ENCODE measurements around the gene EID1.
"Not testable (repeated sequence)": the region's sequence is repeated elsewhere in the genome, so short reads cannot be mapped to it uniquely, and the experiment has no call there.

The EID1 gene

DNA sequence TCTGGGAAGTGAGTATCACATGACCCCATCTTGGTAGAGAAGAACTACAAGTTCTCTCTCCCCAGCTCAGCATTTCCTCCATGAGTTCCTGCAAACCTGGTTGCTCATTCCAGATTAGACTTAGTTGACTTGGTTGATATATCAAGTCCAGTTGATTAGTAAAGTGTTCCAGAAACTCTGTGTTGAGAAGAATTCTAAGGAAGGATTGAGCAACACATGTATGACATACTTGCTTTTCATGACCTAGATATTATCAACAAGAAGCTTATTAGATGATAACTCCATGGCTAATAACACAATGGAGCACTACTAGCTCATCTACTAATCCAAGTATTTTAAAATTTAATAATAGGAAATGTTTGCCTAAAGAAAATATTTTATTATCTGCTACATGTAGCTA is 6.4 kb upstream of the EID1 start:
- no peak for DNase-seq

DNA sequence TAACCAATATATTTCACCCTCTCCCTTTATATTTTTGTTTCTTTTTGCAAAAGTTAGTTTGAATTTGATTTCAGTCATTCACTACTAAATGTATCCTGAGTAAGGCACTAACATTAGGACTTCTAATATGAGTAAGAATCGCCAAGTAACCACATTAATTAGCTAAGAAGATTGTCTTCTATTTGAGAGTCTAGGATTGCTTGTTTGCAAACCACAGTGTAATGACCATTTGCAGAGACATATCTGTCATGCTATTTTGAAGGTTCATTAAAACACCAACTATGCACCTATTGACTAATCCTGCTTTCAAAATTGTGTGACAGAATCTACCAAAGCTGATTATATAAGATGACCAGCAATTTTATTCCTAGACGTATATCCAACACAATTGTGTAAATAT is 5.3 kb upstream of the EID1 start:
- no peak for DNase-seq

DNA sequence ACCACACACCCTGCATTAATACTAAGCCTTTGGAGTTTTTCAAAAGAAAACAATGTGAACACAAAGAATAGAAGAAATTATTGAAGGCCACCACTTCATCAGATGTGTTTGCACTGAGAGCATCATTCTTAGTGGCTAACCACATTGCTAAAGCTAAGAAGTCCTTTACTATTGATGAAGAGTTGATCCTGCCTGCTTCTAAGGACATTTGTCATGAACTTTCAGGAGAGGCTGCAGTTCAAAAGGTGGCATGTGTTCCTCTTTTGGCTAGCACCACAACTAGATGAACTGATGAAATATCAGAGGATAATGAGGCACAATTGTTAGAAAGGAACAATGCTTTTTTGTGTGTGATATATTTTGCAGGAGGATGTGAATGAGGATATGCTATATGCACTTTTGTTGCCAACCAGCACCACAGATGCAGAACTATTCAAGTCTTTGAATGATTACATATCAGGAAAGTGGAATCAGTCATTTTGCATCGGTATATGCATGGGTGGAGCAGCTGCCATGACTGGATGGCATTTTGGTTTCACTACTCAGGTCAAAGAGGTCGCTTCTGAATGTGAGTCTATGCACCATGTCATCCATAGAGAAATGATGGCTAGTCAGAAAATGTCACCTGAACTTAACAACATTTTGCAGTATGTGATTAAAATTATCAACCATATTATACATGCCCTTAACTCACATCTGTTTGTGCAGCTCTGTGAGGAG is 2.5 kb upstream of the EID1 start:
- no peak for DNase-seq

DNA sequence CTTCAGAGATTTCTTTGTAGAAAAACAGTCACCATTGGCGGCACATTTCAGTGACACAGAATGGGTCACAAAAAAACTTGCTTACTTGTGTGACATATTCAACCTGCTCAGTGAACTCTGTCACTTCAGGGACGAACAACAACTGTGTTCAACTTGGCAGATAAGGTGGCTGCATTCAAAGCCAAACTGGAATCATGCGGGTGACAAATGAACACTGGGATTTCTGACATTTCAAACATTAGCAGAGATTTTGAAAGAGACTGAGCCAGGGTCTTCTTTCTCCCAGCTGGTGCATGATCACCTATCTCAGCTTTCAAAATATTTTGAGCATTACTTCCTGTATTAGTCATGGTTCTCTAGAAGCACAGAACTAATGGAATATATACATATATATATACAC is 1.9 kb upstream of the EID1 start:
- no peak for DNase-seq

DNA sequence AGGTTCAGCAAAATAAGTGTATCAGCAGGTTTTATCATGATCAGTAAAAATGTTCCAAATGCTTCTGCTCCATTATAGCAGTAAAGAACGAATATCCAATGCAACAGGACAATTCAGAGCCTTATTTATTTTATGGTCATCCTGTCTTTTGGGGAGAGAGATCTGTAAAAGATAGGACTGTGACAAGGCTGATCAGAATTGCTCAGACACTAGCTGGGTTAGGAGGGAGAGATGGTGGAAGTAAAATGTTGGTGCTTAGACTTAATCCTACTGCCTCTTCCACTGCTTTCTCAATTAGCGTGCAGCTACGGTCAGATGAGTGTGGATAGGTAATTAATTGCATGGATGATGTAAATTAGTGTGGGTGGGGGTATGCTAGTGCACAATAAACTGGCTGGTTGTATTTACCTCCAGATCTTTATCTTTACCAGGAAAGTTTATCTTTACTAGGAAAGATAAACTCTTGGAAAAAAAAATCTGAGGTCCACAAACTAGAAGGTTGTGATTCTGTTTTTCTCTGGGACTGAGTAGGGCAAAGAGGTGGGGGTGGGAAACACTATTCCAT is 2.2 kb downstream of the EID1 start:
- DNase-seq: no peak

DNA sequence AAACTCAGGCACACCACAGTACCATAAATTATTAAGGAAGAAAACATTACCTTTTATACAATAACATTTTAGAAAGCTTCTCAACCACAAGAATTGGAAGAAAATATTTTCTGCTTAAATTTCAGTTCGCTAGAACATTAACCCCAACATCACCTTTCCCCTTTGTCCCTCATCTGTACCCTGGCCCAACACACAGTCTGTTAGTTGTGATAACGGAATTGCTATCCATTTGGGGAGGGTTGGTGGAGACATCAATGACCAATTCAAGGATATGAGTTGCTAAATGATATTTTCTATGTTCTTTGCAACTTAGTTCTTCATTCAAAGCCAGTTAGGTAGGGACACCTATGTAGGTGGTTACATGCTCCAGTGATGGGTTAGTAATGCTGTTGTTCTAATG is 5.8 kb downstream of the EID1 start:
- no peak for DNase-seq

DNA sequence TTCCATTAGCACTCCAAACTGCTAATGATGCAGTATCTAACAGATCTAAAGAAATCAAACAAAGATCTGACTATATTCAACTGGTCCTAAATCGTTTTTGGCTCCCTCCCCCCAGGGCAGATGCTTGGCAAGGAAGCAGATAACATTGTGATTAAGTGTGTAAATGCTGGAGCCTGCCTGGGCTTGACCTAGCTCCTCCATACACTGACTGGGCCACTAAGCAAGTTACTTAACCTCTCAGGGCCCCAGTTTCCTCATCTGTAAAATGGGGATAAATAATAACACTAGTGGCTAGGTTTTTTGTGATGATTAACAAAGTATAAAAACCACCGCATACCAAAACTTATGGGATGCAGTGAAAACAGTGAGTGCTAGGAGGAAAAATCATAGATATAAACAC is 9.2 kb downstream of the EID1 start:
- DNase-seq: no peak

DNA sequence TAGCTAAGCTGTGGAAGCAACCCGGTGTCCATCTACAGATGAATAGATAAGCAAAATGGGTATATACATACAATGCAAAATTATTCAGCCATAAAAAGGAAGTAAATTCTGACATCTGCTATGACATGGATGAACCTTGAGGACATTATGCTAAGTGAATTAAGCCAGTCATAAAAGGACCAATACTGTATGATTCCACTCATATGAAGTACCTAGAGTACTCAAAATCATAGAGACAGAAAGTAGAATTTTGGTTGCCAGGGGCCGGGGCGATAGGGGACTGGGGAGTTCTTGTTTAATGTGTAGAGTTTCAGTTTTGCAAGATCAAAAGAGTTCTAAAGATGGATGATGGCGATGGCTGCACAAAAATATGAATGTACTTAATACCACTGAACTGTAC is 10.3 kb downstream of the EID1 start:
- no peak for DNase-seq

DNA sequence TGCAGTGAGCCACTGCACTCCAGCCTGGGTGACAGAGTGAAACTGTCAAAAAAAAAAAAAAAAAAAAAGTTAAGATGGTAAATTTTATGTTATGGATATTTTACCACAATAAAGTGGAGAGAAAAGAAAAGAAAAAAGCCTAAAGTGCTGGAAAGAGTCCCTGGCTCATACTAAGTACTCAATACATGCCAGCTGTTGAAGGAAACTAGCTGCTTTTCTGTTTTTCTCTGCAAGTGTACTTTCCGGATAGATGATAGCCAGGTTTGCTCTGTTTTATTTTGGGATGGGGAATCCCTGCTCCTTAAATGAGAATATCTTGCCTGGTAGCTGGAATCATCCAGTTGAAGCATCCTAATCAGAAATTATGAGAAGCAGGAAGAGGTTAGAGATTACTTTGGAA is 10.9 kb downstream of the EID1 start:
- no peak for DNase-seq

DNA sequence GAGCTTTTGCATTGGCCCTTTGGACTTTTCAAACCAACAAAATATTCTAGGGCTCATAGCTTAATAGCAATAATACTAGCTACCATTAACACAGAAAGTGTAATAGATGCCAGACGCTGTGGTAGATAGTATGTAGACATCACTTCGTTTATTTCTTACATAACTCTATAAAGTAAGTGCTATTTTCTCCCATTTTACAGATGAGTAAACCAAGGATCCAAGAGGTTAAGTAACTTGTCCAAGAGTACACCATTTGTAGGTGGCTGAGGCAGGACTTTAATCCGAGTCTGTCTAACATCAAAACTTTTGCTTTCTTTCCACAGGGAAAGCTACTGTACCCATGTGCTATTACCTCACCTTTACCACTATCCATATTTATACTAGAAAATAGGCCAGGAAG is 12.0 kb downstream of the EID1 start:
- no peak for DNase-seq

DNA sequence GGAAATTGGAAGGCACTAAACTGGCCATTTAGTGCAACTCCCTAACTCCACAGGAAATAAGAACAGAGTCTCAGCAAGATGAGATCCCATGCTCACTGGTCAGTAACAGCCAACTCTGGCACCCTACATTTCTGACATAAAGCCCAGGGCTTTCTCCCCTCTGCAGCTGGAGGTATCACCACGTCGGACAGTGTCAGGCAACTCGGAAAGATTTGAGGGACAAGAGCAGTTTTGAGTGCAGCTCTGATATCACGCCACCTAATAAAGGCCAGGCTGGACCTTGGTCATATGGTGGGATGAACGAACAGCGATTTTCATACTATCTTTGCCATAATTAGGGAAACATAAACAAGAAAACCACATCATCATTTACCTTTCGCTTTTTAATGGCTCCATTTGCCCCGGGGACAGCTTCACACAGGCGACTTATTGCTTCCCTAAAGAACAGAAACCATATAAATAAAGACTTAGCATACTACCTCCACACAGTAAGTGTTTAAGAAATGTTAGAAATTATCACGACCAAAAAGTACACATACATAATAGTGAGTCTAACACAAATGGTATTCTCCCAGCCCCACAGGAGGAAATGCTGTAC is 12.5 kb downstream of the EID1 start:
- no peak for DNase-seq

DNA sequence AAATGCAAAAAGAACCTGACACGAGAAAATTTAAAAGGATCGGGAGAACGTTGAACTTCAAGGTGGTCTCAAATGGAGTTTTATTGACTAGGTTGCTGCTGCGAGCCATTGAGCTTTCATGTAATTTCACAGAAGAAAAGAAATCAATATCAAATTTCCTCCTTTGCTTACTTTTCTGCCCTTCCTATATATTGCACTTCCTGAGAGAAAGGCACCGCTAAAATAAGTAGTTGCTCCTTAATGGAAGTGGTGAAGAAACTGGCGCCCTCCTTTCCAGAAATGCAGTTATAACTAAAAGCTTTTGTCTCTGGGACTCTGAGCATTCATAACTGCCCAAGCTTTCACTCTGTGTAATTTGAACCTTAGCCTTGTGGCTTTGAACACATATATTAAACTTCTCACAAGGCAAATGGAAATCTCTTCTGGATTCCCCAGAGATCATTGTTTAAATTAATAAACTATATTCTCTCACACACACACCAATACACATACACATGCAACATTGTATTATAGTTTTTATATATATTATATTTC is 13.4 kb downstream of the EID1 start:
- no peak for DNase-seq

DNA sequence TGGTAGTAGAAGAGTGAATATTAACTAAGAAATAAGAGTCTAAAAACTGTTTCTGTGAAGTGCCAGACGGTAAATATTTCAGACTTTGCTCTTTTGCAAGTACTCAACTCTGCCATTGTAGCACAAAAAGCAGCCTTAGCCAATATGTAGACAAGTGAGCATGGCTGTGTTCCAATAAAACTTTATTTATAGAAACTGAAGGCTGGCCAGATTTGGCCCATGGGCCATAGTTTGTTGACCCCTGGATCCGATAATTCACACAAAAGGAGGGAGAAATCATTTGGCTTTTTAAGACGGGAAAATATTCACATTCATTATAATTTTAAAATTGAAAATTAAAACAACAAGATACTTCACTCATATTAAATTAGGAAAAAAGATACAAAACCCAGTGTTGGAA is 15.4 kb downstream of the EID1 start:
- DNase-seq: no peak

DNA sequence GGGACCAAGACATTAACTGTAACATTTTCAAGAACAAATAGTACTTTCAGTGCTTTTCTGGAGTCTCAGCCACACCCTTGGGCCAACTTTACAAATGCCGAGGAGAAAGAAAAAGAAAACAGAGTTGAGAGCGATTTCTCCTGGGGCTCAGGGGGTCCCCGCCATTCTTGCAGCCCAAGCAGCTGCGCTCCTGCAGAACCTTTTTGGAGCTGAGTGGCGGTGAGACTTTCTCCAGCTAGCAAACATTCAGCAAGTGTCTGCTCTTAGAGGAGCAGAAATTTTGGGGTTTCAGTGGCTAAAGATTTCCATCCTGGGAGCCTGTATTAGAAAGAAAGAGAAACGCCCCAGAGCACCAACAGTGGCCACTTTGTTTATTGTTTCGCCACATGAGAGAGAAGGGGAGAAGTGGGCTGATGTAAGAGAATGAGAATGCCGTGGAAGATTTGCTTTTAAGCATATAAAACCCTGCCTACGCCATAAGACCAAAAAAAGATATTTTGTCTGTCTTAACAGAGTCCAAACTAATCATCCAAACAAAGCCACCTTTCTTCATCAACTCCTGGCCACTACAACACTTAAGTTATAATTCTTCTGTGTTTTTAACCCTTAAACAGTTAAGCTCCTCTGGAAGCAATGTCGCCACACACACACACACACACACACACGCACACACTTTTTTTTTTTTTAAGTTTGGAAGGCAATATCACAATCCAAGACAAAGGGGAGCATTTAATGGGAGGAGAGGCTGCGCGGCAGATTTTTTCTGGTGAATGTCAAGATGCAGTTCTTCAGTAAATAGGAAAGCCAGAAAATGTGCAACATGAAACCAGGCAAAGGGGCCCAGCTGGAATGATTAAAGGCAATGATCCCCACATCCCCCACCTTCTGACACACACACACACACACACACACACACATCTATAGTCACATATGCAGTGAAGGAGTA is 19.2 kb downstream of the EID1 start:
- DNase-seq: no peak

DNA sequence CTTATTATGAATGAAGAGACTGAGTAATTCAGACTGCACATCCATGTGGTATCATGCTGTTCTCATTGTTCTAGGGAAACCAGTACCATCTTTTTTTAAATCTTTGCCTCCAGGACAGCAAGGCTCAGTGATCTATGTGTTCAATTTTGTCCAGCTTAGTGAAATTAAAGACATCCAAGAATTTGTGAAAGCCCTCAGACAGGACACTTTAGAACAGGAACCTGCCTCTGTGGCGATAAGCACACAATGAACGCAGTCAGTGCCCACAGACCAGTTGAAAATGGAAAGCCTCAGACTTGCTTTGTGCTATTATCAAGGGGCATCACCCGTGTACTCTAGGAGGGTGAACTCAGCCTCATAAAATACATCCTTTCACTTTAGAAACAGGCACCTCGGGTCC is 20.1 kb downstream of the EID1 start:
- DNase-seq: no peak

DNA sequence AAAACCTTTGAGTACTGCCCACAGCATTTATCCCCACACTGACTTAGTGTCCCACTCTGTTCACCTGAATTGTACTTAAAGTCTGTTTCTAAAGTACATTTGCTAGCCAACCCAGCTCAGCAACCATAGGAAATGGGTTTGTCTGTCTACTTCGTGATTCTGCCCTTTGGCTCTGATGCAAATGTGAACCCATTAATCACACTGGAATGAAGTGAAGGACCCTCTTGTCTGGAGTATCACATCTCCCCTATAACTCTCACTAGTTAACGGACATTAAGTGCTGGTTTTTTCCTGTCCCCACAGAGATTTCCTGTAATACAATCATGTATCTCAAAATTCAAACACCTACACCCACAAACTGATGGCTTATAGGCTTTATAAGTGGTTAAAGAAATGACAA is 20.5 kb downstream of the EID1 start:
- no peak for DNase-seq

DNA sequence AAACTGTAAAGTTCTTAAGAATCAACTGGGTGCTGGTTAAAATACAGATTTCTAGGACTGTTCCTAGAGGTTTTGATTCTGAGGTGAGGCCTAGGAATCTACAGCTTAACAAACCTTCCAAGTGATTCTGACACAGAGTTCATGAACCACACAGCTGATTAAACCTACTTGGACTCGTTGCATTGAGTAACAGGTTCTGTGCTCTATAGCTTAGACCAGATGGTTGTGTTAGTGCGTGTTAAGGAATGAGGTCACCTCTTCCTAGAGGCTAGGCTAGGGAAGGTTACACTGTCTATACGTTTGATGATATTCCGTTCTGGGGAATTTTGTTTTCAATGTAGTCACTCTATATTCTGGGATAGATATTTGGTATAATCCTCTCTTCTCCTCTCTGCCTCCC is 21.9 kb downstream of the EID1 start:
- DNase-seq: no peak

DNA sequence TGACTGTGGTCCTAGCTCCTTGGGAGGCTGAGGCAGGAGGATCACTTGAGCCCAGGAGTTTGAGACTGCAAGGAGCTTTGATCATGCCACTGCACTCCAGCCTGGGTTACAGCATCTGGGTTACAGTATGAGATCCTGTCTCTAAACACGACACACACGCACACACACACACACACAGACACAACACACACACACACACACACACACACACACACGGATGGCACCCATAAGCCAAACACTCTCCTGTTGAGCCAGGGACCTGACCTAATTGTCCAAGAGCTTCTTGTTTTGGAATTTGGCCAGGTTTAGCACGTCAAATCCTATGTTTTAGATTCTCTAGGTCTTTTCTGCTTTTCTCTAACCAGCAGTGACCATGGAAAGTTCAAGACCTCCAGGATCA is 26.8 kb downstream of the EID1 start:
- DNase-seq: no peak

DNA sequence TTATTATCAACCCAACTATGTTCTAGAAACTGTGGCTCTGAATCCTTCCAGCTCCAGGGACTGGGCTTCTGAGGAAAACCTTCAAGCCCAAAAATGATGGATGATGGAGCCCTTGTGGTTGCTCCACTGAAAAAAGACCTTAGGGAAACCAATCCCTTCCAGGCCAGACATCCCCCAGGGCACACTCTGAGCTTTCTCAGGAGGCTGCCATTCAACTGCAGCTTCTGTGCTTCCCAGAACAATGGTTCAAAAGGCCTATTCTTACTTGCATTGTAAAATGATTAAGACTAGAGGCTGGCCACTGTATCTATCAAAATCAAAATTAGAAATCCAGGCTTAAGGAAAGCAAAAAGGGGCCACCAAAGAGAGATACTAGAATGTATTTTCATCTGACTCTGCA is 27.3 kb downstream of the EID1 start:
- DNase-seq: no peak

DNA sequence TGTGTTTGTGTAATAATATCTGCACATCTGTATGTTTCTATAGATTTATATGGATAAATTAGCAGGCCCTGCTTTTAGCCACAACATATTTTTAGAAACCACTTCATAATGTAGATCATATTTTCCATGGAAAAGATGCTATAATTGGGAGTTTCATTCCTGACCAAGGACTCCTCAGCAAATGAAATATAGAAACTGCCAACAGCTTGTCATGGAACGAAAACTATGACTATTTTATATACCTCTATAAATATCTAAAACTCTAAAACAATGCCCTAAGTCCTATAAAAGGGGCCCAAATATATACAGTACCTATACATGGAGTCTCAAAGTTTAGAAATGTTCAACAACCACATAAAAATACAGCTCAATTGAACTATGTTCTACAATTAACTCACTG is 27.9 kb downstream of the EID1 start:
- no peak for DNase-seq

DNA sequence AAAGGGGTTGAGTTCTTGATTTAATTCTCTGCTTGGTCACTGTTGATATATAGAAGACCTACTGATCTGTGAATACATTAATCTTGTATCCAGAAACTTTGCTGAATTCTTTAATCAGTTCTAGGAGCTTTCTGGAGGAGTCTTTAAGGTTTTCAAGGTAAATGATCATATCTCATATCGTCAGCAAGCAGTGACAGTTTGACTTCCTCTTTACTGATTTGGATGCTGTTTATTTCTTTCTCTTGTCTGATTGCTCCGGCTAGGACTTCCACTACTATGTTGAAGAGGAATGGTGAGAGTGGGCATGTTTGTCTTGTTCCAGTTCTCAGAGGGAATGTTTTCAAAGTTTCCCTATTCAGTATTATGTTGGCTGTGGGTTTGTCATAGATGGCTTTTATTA is 31.4 kb downstream of the EID1 start:
- not testable (repeated sequence) for DNase-seq

DNA sequence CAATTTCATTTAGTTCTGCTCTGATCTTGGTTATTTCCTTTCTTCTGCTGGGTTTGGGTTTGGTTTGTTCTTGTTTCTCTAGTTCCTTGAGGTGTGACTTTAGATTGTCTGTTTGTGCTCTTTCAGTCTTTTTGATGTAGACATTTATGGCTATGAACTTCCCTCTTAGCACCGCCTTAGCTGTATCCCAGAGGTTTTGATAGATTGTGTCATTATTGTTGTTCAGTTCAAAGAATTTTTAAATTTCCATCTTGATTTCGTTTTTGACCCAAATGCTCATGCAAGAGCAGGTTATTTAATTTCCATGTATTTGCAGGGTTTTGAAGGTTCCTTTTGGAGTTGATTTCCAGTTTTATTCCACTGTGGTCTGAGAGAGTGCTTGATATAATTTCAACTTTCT is 32.6 kb downstream of the EID1 start:
- not testable (repeated sequence) for DNase-seq

DNA sequence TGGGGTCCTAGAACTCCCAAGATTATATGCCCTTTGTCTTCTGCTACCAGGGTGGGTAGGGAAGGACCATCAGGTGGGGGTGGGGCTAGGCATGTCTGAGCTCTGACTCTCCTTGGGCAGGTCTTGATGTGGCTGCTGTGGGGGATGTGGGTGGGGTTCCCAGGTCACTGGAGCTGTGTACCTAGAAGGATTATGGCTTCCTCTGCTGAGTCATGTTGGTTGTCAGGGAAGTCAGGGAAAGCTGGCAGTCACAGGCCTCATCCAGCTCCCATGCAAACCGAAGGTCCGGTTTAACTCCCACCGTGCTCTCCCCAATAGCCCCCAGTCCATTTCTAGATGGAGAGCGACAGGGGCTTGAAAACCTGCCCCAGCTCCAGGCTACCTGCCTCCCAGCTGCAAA is 35.2 kb downstream of the EID1 start:
- no peak for DNase-seq

DNA sequence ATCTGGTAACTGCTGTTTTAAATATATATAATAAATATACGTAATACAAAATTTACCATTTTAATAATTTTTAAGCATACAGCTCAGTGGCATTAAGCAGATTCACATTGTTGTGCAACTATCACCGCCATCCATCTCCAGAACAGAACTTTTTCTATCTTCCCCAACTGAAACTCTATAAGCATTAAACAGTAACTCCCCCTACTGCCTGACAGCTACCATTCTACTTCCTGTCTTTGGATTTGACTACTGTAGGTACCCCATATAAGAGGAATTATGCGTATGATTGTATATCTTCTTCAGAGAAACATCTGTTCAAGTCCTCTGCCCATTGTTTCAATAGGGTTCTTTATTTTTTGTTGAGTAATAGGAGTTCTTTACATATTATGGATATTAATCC is 36.8 kb downstream of the EID1 start:
- DNase-seq: no peak

All from activated effector memory CD4-positive, alpha-beta T cell treated with anti-CD3 and anti-CD28 coated beads, Interleukin-2, amount 50 U/mL, for 16 hours (primary cell).